ENCODE results near the gene KDM3B. TPM values are rescaled to one million over a fixed set of nuclear protein-coding genes. Genes with fewer than 3 reads are reported as not detected.

The KDM3B gene
- total and polyA plus RNA-seq, 9 of the 15 experiments (the other 6 are each of a cell fraction or from before 2014, with no cell fraction given): 13.8 to 62.8 (median 41.9) TPM

DNA sequence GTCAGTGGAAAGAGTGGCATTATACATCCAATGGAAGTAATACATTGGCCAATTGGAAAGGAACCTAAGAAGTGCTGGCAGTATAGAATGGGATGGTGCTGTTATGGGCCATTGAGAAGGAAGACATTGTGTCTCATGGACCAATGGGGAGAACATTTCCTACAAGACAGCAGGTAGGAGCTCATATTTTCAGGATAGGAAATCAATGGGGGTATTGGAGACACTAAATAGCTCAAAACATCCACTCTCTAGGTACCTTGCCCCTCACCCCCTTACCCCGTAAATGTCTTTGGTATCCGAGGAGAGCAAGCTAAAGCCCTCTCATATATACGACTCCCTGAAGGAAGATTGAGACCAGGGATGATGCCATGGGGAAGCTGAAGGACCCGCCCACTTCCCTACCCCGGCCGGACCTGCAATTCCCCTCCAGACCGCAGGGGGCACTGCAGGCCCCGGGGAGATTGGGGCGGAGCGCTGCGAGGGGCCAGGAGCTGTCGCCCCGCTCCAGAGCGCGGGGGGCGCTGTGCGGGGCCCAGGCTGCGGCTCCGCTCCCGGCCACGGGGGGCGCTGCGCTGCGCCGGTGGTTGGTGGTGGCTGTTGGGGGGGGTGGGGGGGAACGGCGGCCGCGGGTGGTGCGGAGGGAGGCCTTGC lies at the start of gene KDM3B (continued):
- TF ChIP-seq, protein P1, sequence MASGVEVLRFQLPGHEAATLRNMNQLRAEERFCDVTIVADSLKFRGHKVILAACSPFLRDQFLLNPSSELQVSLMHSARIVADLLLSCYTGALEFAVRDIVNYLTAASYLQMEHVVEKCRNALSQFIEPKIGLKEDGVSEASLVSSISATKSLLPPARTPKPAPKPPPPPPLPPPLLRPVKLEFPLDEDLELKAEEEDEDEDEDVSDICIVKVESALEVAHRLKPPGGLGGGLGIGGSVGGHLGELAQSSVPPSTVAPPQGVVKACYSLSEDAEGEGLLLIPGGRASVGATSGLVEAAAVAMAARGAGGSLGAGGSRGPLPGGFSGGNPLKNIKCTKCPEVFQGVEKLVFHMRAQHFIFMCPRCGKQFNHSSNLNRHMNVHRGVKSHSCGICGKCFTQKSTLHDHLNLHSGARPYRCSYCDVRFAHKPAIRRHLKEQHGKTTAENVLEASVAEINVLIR (CRISPR knock-in tag; IDR thresholded peaks at IDR 0.05): no peak
- no peak for TF ChIP-seq ZNF134 (CRISPR knock-in tag; conservative IDR thresholded peaks at IDR 0.05)
- TF ChIP-seq TAL1 (IDR thresholded peaks at IDR 0.05): no peak
- TF ChIP-seq, protein P2, sequence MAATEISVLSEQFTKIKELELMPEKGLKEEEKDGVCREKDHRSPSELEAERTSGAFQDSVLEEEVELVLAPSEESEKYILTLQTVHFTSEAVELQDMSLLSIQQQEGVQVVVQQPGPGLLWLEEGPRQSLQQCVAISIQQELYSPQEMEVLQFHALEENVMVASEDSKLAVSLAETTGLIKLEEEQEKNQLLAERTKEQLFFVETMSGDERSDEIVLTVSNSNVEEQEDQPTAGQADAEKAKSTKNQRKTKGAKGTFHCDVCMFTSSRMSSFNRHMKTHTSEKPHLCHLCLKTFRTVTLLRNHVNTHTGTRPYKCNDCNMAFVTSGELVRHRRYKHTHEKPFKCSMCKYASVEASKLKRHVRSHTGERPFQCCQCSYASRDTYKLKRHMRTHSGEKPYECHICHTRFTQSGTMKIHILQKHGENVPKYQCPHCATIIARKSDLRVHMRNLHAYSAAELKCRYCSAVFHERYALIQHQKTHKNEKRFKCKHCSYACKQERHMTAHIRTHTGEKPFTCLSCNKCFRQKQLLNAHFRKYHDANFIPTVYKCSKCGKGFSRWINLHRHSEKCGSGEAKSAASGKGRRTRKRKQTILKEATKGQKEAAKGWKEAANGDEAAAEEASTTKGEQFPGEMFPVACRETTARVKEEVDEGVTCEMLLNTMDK (IDR thresholded peaks at IDR 0.05; ENCODE audit: borderline replicate concordance, insufficient read depth, low read depth, low read length, poor library complexity, severe bottlenecking): peak; percentile 100
- no peak for TF ChIP-seq ZNF699 (CRISPR knock-in tag; IDR thresholded peaks at IDR 0.05; ENCODE audit: insufficient replicate concordance)
- TF ChIP-seq, protein P3, sequence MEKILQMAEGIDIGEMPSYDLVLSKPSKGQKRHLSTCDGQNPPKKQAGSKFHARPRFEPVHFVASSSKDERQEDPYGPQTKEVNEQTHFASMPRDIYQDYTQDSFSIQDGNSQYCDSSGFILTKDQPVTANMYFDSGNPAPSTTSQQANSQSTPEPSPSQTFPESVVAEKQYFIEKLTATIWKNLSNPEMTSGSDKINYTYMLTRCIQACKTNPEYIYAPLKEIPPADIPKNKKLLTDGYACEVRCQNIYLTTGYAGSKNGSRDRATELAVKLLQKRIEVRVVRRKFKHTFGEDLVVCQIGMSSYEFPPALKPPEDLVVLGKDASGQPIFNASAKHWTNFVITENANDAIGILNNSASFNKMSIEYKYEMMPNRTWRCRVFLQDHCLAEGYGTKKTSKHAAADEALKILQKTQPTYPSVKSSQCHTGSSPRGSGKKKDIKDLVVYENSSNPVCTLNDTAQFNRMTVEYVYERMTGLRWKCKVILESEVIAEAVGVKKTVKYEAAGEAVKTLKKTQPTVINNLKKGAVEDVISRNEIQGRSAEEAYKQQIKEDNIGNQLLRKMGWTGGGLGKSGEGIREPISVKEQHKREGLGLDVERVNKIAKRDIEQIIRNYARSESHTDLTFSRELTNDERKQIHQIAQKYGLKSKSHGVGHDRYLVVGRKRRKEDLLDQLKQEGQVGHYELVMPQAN (IDR thresholded peaks at IDR 0.05; ENCODE audit: borderline replicate concordance): no peak
- TF ChIP-seq ZNF174 (CRISPR knock-in tag; IDR thresholded peaks at IDR 0.05): no peak
- TF ChIP-seq SRSF7 (optimal IDR thresholded peaks at IDR 0.05; ENCODE audit: low read depth, low read length): no peak
- TF ChIP-seq SLC30A9 (CRISPR knock-in tag; IDR thresholded peaks at IDR 0.05): no peak
- TF ChIP-seq, protein P4, sequence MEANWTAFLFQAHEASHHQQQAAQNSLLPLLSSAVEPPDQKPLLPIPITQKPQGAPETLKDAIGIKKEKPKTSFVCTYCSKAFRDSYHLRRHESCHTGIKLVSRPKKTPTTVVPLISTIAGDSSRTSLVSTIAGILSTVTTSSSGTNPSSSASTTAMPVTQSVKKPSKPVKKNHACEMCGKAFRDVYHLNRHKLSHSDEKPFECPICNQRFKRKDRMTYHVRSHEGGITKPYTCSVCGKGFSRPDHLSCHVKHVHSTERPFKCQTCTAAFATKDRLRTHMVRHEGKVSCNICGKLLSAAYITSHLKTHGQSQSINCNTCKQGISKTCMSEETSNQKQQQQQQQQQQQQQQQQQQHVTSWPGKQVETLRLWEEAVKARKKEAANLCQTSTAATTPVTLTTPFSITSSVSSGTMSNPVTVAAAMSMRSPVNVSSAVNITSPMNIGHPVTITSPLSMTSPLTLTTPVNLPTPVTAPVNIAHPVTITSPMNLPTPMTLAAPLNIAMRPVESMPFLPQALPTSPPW (CRISPR knock-in tag; IDR thresholded peaks at IDR 0.05): peak; percentile 99
- TF ChIP-seq, protein P5, sequence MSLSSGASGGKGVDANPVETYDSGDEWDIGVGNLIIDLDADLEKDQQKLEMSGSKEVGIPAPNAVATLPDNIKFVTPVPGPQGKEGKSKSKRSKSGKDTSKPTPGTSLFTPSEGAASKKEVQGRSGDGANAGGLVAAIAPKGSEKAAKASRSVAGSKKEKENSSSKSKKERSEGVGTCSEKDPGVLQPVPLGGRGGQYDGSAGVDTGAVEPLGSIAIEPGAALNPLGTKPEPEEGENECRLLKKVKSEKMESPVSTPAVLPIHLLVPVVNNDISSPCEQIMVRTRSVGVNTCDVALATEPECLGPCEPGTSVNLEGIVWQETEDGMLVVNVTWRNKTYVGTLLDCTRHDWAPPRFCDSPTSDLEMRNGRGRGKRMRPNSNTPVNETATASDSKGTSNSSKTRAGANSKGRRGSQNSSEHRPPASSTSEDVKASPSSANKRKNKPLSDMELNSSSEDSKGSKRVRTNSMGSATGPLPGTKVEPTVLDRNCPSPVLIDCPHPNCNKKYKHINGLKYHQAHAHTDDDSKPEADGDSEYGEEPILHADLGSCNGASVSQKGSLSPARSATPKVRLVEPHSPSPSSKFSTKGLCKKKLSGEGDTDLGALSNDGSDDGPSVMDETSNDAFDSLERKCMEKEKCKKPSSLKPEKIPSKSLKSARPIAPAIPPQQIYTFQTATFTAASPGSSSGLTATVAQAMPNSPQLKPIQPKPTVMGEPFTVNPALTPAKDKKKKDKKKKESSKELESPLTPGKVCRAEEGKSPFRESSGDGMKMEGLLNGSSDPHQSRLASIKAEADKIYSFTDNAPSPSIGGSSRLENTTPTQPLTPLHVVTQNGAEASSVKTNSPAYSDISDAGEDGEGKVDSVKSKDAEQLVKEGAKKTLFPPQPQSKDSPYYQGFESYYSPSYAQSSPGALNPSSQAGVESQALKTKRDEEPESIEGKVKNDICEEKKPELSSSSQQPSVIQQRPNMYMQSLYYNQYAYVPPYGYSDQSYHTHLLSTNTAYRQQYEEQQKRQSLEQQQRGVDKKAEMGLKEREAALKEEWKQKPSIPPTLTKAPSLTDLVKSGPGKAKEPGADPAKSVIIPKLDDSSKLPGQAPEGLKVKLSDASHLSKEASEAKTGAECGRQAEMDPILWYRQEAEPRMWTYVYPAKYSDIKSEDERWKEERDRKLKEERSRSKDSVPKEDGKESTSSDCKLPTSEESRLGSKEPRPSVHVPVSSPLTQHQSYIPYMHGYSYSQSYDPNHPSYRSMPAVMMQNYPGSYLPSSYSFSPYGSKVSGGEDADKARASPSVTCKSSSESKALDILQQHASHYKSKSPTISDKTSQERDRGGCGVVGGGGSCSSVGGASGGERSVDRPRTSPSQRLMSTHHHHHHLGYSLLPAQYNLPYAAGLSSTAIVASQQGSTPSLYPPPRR (CRISPR knock-in tag; IDR thresholded peaks at IDR 0.05; ENCODE audit: borderline replicate concordance): no peak; the same call in 1 of the 2 replicates
- peak; percentile 31; the same call in 1 of the 2 replicates for TF ChIP-seq ELF1 (tag; IDR thresholded peaks at IDR 0.05)
